Kidney capillary endothelial cell (primary cell): ENCODE results near the gene SH3RF1.

Experiments
- DNase-seq: peaks from one replicate; pipeline ENCODE4 v3.0.0-alpha.2; 2018; ENCODE audit warnings: low spot score

SH3RF1 gene

GRCh38 chr4:169163495-169163894 lies 107.3 kb downstream of the SH3RF1 start:
- DNase-seq: no peak

- no peak for DNase-seq
Measured at GRCh38 chr4:169160825-169161224, 109.9 kb downstream of the SH3RF1 start.

- peak; percentile 43 for DNase-seq
Measured at GRCh38 chr4:169159624-169160171, 111.1 kb downstream of the SH3RF1 start.

- no peak for DNase-seq
Measured at GRCh38 chr4:169158861-169159260, 111.9 kb downstream of the SH3RF1 start.

- DNase-seq: peak; percentile 86
Measured at GRCh38 chr4:169158046-169158445, 112.7 kb downstream of the SH3RF1 start.

- no peak for DNase-seq
Measured at GRCh38 chr4:169156392-169156791, 114.4 kb downstream of the SH3RF1 start.

GRCh38 chr4:169154121-169154520 lies 116.6 kb downstream of the SH3RF1 start:
- DNase-seq: no peak

GRCh38 chr4:169153481-169154087 lies 117.2 kb downstream of the SH3RF1 start:
- no peak for DNase-seq

GRCh38 chr4:169152899-169153298 lies 117.9 kb downstream of the SH3RF1 start:
- no peak for DNase-seq

GRCh38 chr4:169152098-169152497 lies 118.7 kb downstream of the SH3RF1 start:
- DNase-seq: no peak

GRCh38 chr4:169151671-169152070 lies 119.1 kb downstream of the SH3RF1 start:
- DNase-seq: no peak

GRCh38 chr4:169150806-169151205 lies 120.0 kb downstream of the SH3RF1 start:
- DNase-seq: no peak

GRCh38 chr4:169148885-169149284 lies 121.9 kb downstream of the SH3RF1 start:
- no peak for DNase-seq

GRCh38 chr4:169147191-169147590 lies 123.6 kb downstream of the SH3RF1 start:
- DNase-seq: peak; percentile 71

GRCh38 chr4:169144061-169144600 lies 126.6 kb downstream of the SH3RF1 start:
- DNase-seq: no peak

GRCh38 chr4:169143335-169143734 lies 127.4 kb downstream of the SH3RF1 start:
- no peak for DNase-seq

- DNase-seq: no peak
Measured at GRCh38 chr4:169142906-169143305, 127.8 kb downstream of the SH3RF1 start.

GRCh38 chr4:169142391-169142790 lies 128.4 kb downstream of the SH3RF1 start:
- no peak for DNase-seq

GRCh38 chr4:169139021-169139420 lies 131.7 kb downstream of the SH3RF1 start:
- DNase-seq: no peak

GRCh38 chr4:169137558-169137920 lies 133.2 kb downstream of the SH3RF1 start:
- no peak for DNase-seq

GRCh38 chr4:169136796-169137557 lies 133.8 kb downstream of the SH3RF1 start:
- no peak for DNase-seq

GRCh38 chr4:169136330-169136729 lies 134.4 kb downstream of the SH3RF1 start:
- DNase-seq: no peak

- no peak for DNase-seq
Measured at GRCh38 chr4:169135776-169136175, 135.0 kb downstream of the SH3RF1 start.
